Gastroesophageal sphincter (tissue), 4 donors: ENCODE results near the gene KIFC1. TPM values are rescaled to one million over a fixed set of nuclear protein-coding genes. Genes with fewer than 3 reads are reported as not detected.
A peak's percentile ranks its signal among the peaks of the same experiment; 100 is the strongest.

Experiments used
- ATAC-seq: fragments of 150-250 bp; one replicate; pipeline ENCODE4 v1.9.1; 2016; ENCODE audit warnings: mild to moderate bottlenecking, moderate library complexity
- H3K27ac ChIP-seq, 4 donors: fragments of 200-600 bp; sonication (generic) in 3 of 4; 1 replicate in 3 of 4; 2 replicates in 1 of 4; pipeline ENCODE4 v1.5.1; 2016 to 2019
- H3K27me3 ChIP-seq: fragments of 200-600 bp; sonication (generic); one replicate; pipeline ENCODE4 v1.5.1; 2019
- H3K36me3 ChIP-seq, 2 donors: fragments of 200-600 bp; sonication (generic); one replicate each; pipeline ENCODE4 v1.5.1; 2019; ENCODE audit warnings: control low read depth in 1 of 2
- H3K4me1 ChIP-seq, 3 donors: fragments of 200-600 bp; sonication (generic); 1 replicate in 2 of 3; 2 replicates in 1 of 3; pipeline ENCODE4 v1.5.1; 2016 to 2019; ENCODE audit warnings: control low read depth in 2 of 3
- H3K4me3 ChIP-seq, 2 donors: fragments of 200-600 bp; sonication (generic); one replicate each; pipeline ENCODE4 v1.5.1; 2019; ENCODE audit warnings: mild to moderate bottlenecking in 1 of 2, moderate library complexity in 1 of 2
- H3K9me3 ChIP-seq, 3 donors: fragments of 200-600 bp; sonication (generic); one replicate each; pipeline ENCODE4 v1.5.1; 2017 to 2019; ENCODE audit warnings: control low read depth in 2 of 3
- EP300 ChIP-seq: sonication (generic); formaldehyde crosslinking; IDR thresholded peaks from one replicate; pipeline ENCODE4 v1.6.1; 2017; ENCODE audit warnings: antibody characterized with exemption, mild to moderate bottlenecking
- POLR2A ChIP-seq, 2 donors: fragments of 450-650 bp; IDR thresholded peaks; one replicate each; pipeline ENCODE4 v1.6.1; 2017; ENCODE audit warnings: antibody characterized with exemption in 2 of 2, mild to moderate bottlenecking in 2 of 2, moderate library complexity in 1 of 2
- POLR2AphosphoS5 ChIP-seq: sonication (generic); formaldehyde crosslinking; IDR thresholded peaks from one replicate; pipeline ENCODE4 v1.6.1; 2017; ENCODE audit warnings: antibody characterized with exemption
- WGBS, 2 donors: methylation state at CpG; one replicate each; pipeline ENCODE4 v1.1.5; 2018; ENCODE audit warnings: low coverage in 1 of 2; 5-methylcytosine and 5-hydroxymethylcytosine counted together
- total RNA-seq, 4 donors: library from RNA; depleted of rRNA; stranded (reverse); fragments of >200 nt; gene quantifications; one replicate each; pipeline ENCODE4 v1.1.0, GENCODE V29; 2016
- TF ChIP-seq, protein P1 (sequence below), 4 experiments: fragments of 200-600 bp in 2 of 4; fragments of 450-650 bp in 2 of 4; sonication (generic) in 1 of 4; IDR thresholded peaks; one replicate each; pipeline ENCODE4 v1.5.1; 2017 to 2019; ENCODE audit warnings: antibody characterized with exemption in 4 of 4, mild to moderate bottlenecking in 2 of 4, moderate library complexity in 2 of 4

The KIFC1 gene
- total RNA-seq, 4 donors from 2014 or later: 0.67 to 0.79 TPM; not detected in 2

DNA sequence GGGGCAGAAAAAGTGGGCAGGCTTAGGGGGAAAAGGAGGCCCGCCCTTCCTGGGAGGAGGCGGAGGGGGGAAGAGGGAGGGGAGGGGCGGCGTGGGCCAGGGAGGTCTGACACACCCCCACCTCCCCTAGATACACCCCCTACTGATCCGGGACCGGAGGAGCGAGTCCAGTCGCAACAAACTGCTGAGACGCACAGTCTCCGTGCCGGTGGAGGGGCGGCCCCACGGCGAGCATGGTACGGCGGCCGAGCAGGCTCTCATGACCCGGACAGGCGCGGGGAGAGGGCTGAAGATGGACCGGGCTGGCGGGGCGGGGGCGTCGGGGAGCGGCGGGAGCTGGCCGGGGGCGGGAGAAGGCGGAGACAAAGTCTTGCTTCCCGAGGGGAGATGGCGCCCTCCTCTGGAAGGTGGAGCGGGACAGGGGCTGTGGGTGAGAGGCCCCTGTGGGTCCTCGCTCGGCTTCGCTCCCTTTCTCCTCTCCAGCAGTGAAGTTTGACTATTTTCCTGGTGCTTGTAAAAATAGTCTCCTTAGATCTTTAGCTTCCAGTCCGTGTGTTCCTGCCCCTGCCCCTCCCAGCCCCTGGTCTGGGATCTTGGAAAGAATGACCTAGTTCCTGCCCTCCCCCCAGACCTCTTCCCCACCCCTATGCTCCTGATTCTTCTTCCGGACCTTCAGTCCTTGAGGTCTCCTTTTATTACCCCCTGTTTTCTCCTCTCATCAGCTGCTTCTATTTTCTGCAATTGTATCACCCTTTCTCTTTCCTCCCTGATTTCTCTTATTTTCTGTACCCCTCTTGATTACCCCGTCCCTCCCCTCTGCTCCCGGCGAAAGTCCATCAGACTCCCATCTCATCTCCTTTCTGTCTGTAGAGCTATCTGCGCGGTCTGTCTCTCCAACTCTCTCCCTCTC, 34.3 kb downstream of the KIFC1 start:
- ATAC-seq: peak; percentile 84
- Histone ChIP-seq H3K9me3 (no peaks in the 10 kb centered on the region), H3K4me3 (peak overlapping the region; percentile 68 to 75), H3K27me3 (no peaks in the 10 kb centered on the region), H3K4me1 (peaks cover 5 to 77% (median 36%) of the 10 kb centered on the region in 3 donors), H3K27ac (peak overlapping the region; percentile 90 to 99 (median 94)), H3K36me3 (no peaks in the 10 kb centered on the region)
- TF ChIP-seq POLR2AphosphoS5 (peak; percentile 84), POLR2A (IDR thresholded peaks at IDR 0.05) (peak; percentile 30 to 32), EP300 (no peak)
- TF ChIP-seq, protein P1, sequence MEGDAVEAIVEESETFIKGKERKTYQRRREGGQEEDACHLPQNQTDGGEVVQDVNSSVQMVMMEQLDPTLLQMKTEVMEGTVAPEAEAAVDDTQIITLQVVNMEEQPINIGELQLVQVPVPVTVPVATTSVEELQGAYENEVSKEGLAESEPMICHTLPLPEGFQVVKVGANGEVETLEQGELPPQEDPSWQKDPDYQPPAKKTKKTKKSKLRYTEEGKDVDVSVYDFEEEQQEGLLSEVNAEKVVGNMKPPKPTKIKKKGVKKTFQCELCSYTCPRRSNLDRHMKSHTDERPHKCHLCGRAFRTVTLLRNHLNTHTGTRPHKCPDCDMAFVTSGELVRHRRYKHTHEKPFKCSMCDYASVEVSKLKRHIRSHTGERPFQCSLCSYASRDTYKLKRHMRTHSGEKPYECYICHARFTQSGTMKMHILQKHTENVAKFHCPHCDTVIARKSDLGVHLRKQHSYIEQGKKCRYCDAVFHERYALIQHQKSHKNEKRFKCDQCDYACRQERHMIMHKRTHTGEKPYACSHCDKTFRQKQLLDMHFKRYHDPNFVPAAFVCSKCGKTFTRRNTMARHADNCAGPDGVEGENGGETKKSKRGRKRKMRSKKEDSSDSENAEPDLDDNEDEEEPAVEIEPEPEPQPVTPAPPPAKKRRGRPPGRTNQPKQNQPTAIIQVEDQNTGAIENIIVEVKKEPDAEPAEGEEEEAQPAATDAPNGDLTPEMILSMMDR (IDR thresholded peaks at IDR 0.05): peak in 3 of 4 experiments; percentile 22 to 86 (median 49)
- WGBS, 2 donors: 0 to 2% methylated on average over 7 to 9 of the region's 43 CpGs

DNA sequence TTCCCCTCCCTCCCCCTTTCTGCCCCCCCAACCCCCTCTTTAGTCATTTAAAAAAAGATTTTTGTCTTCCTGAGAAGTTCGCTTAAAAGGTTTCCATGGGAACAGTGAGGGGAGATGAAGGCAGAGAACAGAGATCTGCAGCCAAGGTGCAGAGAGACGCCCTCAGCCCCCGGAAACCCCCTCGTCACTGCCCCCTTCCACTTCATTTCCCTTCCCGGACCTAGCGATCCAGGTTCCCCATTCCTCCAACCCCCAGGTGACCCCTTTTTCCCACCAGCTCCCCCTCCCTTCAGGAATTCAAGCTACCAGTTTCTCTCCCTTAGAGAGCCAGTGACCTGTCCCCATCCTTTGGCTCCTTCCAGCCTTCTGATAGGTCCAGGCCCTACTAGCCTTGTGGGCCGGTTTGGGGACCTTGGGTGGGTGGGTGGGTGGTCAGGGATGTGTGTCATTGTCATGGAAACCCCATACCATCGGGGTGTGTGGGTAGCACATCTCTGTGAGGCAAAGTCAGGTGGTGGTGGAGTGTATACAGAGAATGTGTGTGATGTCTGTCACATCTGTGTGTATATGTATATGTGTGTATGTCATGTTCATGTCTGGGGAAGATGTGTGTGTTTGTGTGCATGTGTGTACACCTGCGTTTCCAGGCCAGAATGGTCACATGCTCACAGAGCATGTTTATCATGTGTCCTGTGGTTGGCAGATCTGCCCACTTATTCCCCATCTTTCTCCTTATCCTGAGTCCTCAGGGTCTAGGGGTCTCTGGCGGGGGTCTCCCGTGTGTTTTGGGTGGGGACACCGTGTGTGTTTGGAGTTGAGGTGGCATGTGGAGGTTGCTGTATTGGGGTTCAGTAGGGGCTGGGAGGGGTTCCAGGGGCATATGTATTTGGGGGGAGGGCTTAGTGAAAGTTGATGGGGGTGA, 35.2 kb downstream of the KIFC1 start:
- no peak for ATAC-seq
- peak overlapping the region; percentile 68 to 75 for H3K4me3 ChIP-seq
- TF ChIP-seq EP300 (no peak), POLR2AphosphoS5 (no peak), POLR2A (IDR thresholded peaks at IDR 0.05) (no peak)
- TF ChIP-seq, protein P1 (IDR thresholded peaks at IDR 0.05): no peak
- H3K27ac ChIP-seq: peak overlapping the region; percentile 90 to 99 (median 94)
- 0% methylated on average over 3 to 4 of the region's 12 CpGs for WGBS, 2 donors
- H3K27me3 ChIP-seq: no peaks in the 10 kb centered on the region
- H3K9me3 ChIP-seq: no peaks in the 10 kb centered on the region
- no peaks in the 10 kb centered on the region for H3K36me3 ChIP-seq
- peaks cover 5 to 78% (median 44%) of the 10 kb centered on the region in 3 donors for H3K4me1 ChIP-seq

DNA sequence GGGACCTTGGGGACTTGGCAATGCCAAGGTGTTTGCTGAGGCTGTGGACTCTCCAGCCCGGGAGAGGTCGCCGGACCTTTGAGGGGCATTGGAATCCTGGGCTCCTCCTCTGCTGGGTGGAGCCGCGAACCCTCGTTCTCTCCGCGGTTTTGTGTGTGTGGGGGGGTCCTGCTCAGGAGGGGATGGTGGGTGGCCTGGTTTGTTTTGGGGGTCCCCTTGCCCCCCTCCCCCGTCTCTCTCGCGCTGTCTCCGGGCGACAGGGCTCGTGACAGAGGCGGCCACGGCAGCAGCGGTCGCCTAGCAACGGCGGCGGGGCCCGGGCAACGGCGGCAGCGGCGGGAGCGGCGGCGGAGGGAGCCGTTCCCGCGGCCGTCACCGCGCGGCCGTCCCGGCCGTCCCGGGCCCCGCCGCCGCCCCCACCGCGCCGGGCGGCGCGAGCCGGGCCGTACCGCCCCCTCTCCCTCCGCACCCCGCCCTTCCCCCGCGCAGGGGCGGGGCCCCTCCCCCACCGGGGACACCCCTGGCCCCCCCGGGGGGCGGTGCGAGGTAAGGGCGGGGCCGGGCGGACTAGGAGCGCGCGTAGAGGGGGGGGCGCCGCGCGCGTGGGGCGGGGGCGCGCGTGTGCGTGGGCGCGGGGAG, 36.1 kb downstream of the KIFC1 start:
- Histone ChIP-seq H3K27me3 (no peaks in the 10 kb centered on the region), H3K27ac (peak overlapping the region; percentile 32 to 99 (median 94)), H3K36me3 (no peaks in the 10 kb centered on the region), H3K4me3 (peak overlapping the region; percentile 48 to 68), H3K4me1 (peaks cover 5 to 86% (median 48%) of the 10 kb centered on the region in 3 donors), H3K9me3 (no peaks in the 10 kb centered on the region)
- no peak for ATAC-seq
- no peak for TF ChIP-seq POLR2AphosphoS5
- no peak for TF ChIP-seq POLR2A (IDR thresholded peaks at IDR 0.05)
- TF ChIP-seq, protein P1 (IDR thresholded peaks at IDR 0.05): no peak
- TF ChIP-seq EP300: no peak
- no CpG with 5 or more reads among the region's 79 CpGs for WGBS, 2 donors

- Histone ChIP-seq H3K4me3 (peak overlapping the region; percentile 0 to 68), H3K27ac (peak overlapping the region in 3 of 4 donors; percentile 92 to 99 (median 97)), H3K27me3 (no peaks in the 10 kb centered on the region), H3K9me3 (no peaks in the 10 kb centered on the region), H3K36me3 (no peaks in the 10 kb centered on the region), H3K4me1 (peaks cover 5 to 91% (median 49%) of the 10 kb centered on the region in 3 donors)
- 30% methylated on average over 2 of the region's 33 CpGs; no CpG with 5 or more reads in 1 of the 2 donors for WGBS, 2 donors
- ATAC-seq: no peak
- TF ChIP-seq POLR2AphosphoS5: no peak
- TF ChIP-seq EP300: no peak
- TF ChIP-seq, protein P1 (IDR thresholded peaks at IDR 0.05): peak in 3 of 4 experiments; percentile 24 to 42 (median 35)
Measured at GRCh38 chr6:33428224-33428965, 36.8 kb downstream of the KIFC1 start.
